ENCODE measurements around the gene PRKCE. TPM values are rescaled to one million over a fixed set of nuclear protein-coding genes. Genes with fewer than 3 reads are reported as not detected.

Gene PRKCE
- polyA plus RNA-seq, 4 donors = 7.9 to 9.2 (median 8.5) TPM

GRCh38 chr2:45629971-45630370 is 21.5 kb upstream of the PRKCE start:
- no peak for DNase-seq (ENCODE audit: low read depth in 4 of 4, low spot score in 2 of 4)

- DNase-seq (ENCODE audit: low read depth in 4 of 4, low spot score in 2 of 4) = no peak
These were observed 20.2 kb upstream of the PRKCE start for GRCh38 chr2:45631319-45631718.

GRCh38 chr2:45631955-45632354 is 19.5 kb upstream of the PRKCE start:
- no peak for DNase-seq (ENCODE audit: low read depth in 4 of 4, low spot score in 2 of 4)

- DNase-seq (ENCODE audit: low read depth in 4 of 4, low spot score in 2 of 4) = no peak
These were observed 17.3 kb upstream of the PRKCE start for GRCh38 chr2:45634223-45634622.

GRCh38 chr2:45636008-45636407 is 15.5 kb upstream of the PRKCE start:
- no peak for DNase-seq (ENCODE audit: low read depth in 4 of 4, low spot score in 2 of 4)

GRCh38 chr2:45637440-45637839 is 14.0 kb upstream of the PRKCE start:
- DNase-seq (ENCODE audit: low read depth in 4 of 4, low spot score in 2 of 4) = no peak

- DNase-seq (ENCODE audit: low read depth in 4 of 4, low spot score in 2 of 4) = no peak
These were observed 10.9 kb upstream of the PRKCE start for GRCh38 chr2:45640576-45640975.

GRCh38 chr2:45643095-45643494 is 8.4 kb upstream of the PRKCE start:
- DNase-seq (ENCODE audit: low read depth in 4 of 4, low spot score in 2 of 4) = no peak

GRCh38 chr2:45643543-45644542 is 7.6 kb upstream of the PRKCE start:
- DNase-seq (ENCODE audit: low read depth in 4 of 4, low spot score in 2 of 4) = no peak

- DNase-seq (ENCODE audit: low read depth in 4 of 4, low spot score in 2 of 4) = no peak
These were observed 5.2 kb upstream of the PRKCE start for GRCh38 chr2:45646289-45646688.

GRCh38 chr2:45647356-45647755 is 4.1 kb upstream of the PRKCE start:
- DNase-seq (ENCODE audit: low read depth in 4 of 4, low spot score in 2 of 4) = no peak

GRCh38 chr2:45647986-45648520 is 3.4 kb upstream of the PRKCE start:
- DNase-seq (ENCODE audit: low read depth in 4 of 4, low spot score in 2 of 4) = no peak

GRCh38 chr2:45648636-45649035 is 2.8 kb upstream of the PRKCE start:
- no peak for DNase-seq (ENCODE audit: low read depth in 4 of 4, low spot score in 2 of 4)

- DNase-seq (ENCODE audit: low read depth in 4 of 4, low spot score in 2 of 4) = no peak
These were observed 2.0 kb upstream of the PRKCE start for GRCh38 chr2:45649462-45649857.

GRCh38 chr2:45649858-45650811 is 1.3 kb upstream of the PRKCE start:
- no peak for DNase-seq (ENCODE audit: low read depth in 4 of 4, low spot score in 2 of 4)

- DNase-seq (ENCODE audit: low read depth in 4 of 4, low spot score in 2 of 4) = peak in 3 of 4 donors; percentile 90 to 94 (median 90)
These were observed 542 bp upstream of the PRKCE start for GRCh38 chr2:45650851-45651414.

GRCh38 chr2:45652090-45653031 is 886 bp downstream of the PRKCE start:
- DNase-seq (ENCODE audit: low read depth in 4 of 4, low spot score in 2 of 4) = no peak

GRCh38 chr2:45653122-45653913 is 1.8 kb downstream of the PRKCE start:
- no peak for DNase-seq (ENCODE audit: low read depth in 4 of 4, low spot score in 2 of 4)

- DNase-seq (ENCODE audit: low read depth in 4 of 4, low spot score in 2 of 4) = no peak
These were observed 2.8 kb downstream of the PRKCE start for GRCh38 chr2:45654250-45654649.

Data from left renal cortex interstitium (tissue), 4 donors.